K562 (cell line): ENCODE measurements around the gene MECP2.

Experiments
- BRCA1 ChIP-seq, 2 experiments: fragments of 450-650 bp in 1 of 2; sonication (generic) in 1 of 2; formaldehyde crosslinking in 1 of 2; IDR thresholded peaks; 2 replicates each; pipeline versions ENCODE4 v1.5.0 to v1.6.1; 2017 to 2020; ENCODE audit warnings: mild to moderate bottlenecking in 1 of 2, missing genetic modification reagents in 1 of 2
- TOE1 ChIP-seq, 2 experiments: fragments of 450-650 bp in 1 of 2; sonication (generic) in 1 of 2; formaldehyde crosslinking in 1 of 2; IDR thresholded peaks; 2 replicates each; pipeline versions ENCODE4 v1.7.1 to v1.8.0; 2016 to 2022; ENCODE audit warnings: borderline replicate concordance in 2 of 2, mild to moderate bottlenecking in 2 of 2, antibody characterized with exemption in 1 of 2, inconsistent platforms in 1 of 2, low read depth in 1 of 2, missing genetic modification reagents in 1 of 2, moderate library complexity in 1 of 2

GRCh38 chrX:154077101-154077500, 20.4 kb downstream of the MECP2 start:
- TF ChIP-seq TOE1 (IDR thresholded peaks at IDR 0.05; ENCODE audit: borderline replicate concordance): no peak
- TF ChIP-seq TOE1 (CRISPR knock-in tag; IDR thresholded peaks at IDR 0.05; ENCODE audit: borderline replicate concordance, low read depth): no peak
- TF ChIP-seq BRCA1 (IDR thresholded peaks at IDR 0.05): no peak
- no peak for TF ChIP-seq BRCA1 (CRISPR knock-in tag; IDR thresholded peaks at IDR 0.05)
